HG02943 (cell line): ENCODE measurements around the gene B3GNT4.
"Not testable (repeated sequence)": the region's sequence is repeated elsewhere in the genome, so short reads cannot be mapped to it uniquely, and the experiment has no call there.

Experiments
- ATAC-seq: cut with Tn5 transposase; IDR thresholded peaks from one replicate; pipeline ENCODE4 v1.9.1; 2021; ENCODE audit warnings: mild to moderate bottlenecking, low read depth, moderate library complexity; ENCODE audit not compliant: unreplicated experiment

The B3GNT4 gene

GRCh38 chr12:122185494-122186082 is 17.9 kb upstream of the B3GNT4 start:
- no peak for ATAC-seq

GRCh38 chr12:122187466-122187865 is 16.0 kb upstream of the B3GNT4 start:
- no peak for ATAC-seq

GRCh38 chr12:122189626-122190475 is 13.7 kb upstream of the B3GNT4 start:
- ATAC-seq, result no peak

GRCh38 chr12:122190842-122191668 is 12.5 kb upstream of the B3GNT4 start:
- ATAC-seq, result no peak

GRCh38 chr12:122192441-122192840 is 11.1 kb upstream of the B3GNT4 start:
- no peak for ATAC-seq

- no peak for ATAC-seq
These were observed 8.7 kb upstream of the B3GNT4 start for GRCh38 chr12:122194804-122195203.

GRCh38 chr12:122195405-122195804 is 8.1 kb upstream of the B3GNT4 start:
- ATAC-seq, result no peak

GRCh38 chr12:122197612-122197966 is 5.9 kb upstream of the B3GNT4 start:
- no peak for ATAC-seq

- ATAC-seq, result no peak
These were observed 3.8 kb upstream of the B3GNT4 start for GRCh38 chr12:122199484-122200355.

- no peak for ATAC-seq
These were observed 2.9 kb upstream of the B3GNT4 start for GRCh38 chr12:122200541-122201175.

GRCh38 chr12:122201381-122201780 is 2.1 kb upstream of the B3GNT4 start:
- ATAC-seq, result no peak

- ATAC-seq, result no peak
These were observed 1.5 kb upstream of the B3GNT4 start for GRCh38 chr12:122202017-122202416.

GRCh38 chr12:122202811-122203210 is 698 bp upstream of the B3GNT4 start:
- not testable (repeated sequence) for ATAC-seq

- no peak for ATAC-seq
These were observed 901 bp downstream of the B3GNT4 start for GRCh38 chr12:122204167-122205052.

GRCh38 chr12:122205053-122205925 is 1.8 kb downstream of the B3GNT4 start:
- no peak for ATAC-seq

- no peak for ATAC-seq
These were observed 2.8 kb downstream of the B3GNT4 start for GRCh38 chr12:122206111-122206881.

- no peak for ATAC-seq
These were observed 3.5 kb downstream of the B3GNT4 start for GRCh38 chr12:122206976-122207375.
